K562 (cell line): Measurements from ENCODE around the gene OR2AG1. TPM values are rescaled to one million over a fixed set of nuclear protein-coding genes. Genes with fewer than 3 reads are reported as not detected.

Experiments
- GABPA ChIP-seq: fragments of 200-800 bp; sonication (Bioruptor generic); conservative IDR thresholded peaks from 2 replicates; pipeline ENCODE4 v1.6.1; 2016; ENCODE audit warnings: low read depth, missing genetic modification characterization, missing compliant biosample characterization
- REST ChIP-seq, 2 experiments: fragments of 450-650 bp; formaldehyde crosslinking in 1 of 2; IDR thresholded peaks; 2 replicates each; pipeline versions ENCODE4 v1.4.0 to v1.6.1; 2014 to 2020; ENCODE audit warnings: mild to moderate bottlenecking in 2 of 2, borderline replicate concordance in 1 of 2, low read depth in 1 of 2
- SMARCA4 ChIP-seq: fragments of 450-650 bp; IDR thresholded peaks from 2 replicates; pipeline ENCODE4 v1.6.1; 2016
- ZBTB2 ChIP-seq: fragments of 450-650 bp; IDR thresholded peaks from 2 replicates; pipeline ENCODE4 v1.6.1; 2016; ENCODE audit warnings: antibody characterized with exemption
- polyA plus RNA-seq, 8 experiments: library from polyadenylated mRNA; depleted of rRNA in 4 of 8; stranded (reverse) in 5 of 8; unstranded in 3 of 8; fragments of >200 nt; fragmentation: Nextera tagmentation in 2 of 8; fragmentation: Illumina TruSeq in 1 of 8; extraction: Ambion mirVana in 2 of 8; extraction: Trizol in 1 of 8; gene quantifications; 2 replicates each; pipeline versions ENCODE4 v1.2.1 to v1.2.3, GENCODE V29; 2011 to 2014; ENCODE audit warnings: inconsistent platforms in 1 of 8, missing spikeins in 1 of 8
- total RNA-seq, 7 experiments: library from RNA; depleted of rRNA in 6 of 7; stranded (reverse); fragments of >200 nt in 6 of 7; fragmentation: Illumina TruSeq in 2 of 7; extraction: Trizol in 2 of 7; gene quantifications; 2 replicates each; pipeline versions ENCODE4 v1.2.1 to v1.2.3, GENCODE V29; 2011 to 2021; ENCODE audit warnings: low replicate concordance in 1 of 7

OR2AG1 gene
- total and polyA plus RNA-seq, 9 of the 15 experiments (the other 6 are each of a cell fraction or from before 2014, with no cell fraction given), result 0.05 to 0.11 (median 0.07) TPM; not detected in 5

DNA sequence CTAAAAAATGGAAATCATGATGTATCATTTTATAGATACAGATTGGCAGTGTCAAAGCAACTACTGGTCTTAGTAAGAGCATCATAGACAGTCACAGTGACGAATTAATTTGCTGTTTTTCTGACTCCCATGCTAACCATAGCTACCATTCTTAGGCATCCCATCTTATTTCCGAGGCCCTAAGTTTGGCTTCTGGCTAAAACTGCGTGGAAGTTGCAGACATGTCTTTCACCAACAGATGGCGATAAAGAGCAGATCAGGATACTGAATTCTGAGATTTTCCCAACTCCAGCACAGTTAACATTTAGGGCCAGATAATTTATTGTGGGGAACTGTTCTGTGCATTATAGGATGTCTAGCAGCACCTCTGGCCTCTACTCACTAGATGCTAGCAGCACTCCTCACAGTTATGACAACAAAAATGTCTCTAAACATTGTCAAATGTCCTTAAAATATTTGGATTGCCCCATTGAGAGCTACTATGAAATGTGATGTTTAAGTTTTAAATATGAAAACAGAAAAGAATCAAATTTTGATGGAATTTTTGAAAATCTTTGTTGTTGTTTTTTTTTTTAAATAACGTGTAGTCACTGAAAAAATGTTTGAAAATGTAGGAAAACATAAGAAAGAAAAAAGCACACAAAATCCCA is 27.4 kb upstream of the OR2AG1 start (continued):
- no peak for TF ChIP-seq ZBTB2
- TF ChIP-seq GABPA (tag), result no peak
- TF ChIP-seq REST (IDR thresholded peaks at IDR 0.05; ENCODE audit: borderline replicate concordance), result peak; percentile 41; the same call in 1 of the 2 replicates
- TF ChIP-seq REST (CRISPR knock-in tag; IDR thresholded peaks at IDR 0.05; ENCODE audit: low read depth), result no peak
- peak; percentile 13; the same call in 1 of the 2 replicates for TF ChIP-seq SMARCA4
